ENCODE results near the gene ACTL9.
"Not testable (repeated sequence)": the region's sequence is repeated elsewhere in the genome, so short reads cannot be mapped to it uniquely, and the experiment has no call there.

ACTL9 gene, protein sequence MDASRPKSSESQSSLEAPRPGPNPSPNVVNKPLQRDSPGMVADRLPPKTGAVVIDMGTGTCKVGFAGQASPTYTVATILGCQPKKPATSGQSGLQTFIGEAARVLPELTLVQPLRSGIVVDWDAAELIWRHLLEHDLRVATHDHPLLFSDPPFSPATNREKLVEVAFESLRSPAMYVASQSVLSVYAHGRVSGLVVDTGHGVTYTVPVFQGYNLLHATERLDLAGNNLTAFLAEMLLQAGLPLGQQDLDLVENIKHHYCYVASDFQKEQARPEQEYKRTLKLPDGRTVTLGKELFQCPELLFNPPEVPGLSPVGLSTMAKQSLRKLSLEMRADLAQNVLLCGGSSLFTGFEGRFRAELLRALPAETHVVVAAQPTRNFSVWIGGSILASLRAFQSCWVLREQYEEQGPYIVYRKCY

DNA sequence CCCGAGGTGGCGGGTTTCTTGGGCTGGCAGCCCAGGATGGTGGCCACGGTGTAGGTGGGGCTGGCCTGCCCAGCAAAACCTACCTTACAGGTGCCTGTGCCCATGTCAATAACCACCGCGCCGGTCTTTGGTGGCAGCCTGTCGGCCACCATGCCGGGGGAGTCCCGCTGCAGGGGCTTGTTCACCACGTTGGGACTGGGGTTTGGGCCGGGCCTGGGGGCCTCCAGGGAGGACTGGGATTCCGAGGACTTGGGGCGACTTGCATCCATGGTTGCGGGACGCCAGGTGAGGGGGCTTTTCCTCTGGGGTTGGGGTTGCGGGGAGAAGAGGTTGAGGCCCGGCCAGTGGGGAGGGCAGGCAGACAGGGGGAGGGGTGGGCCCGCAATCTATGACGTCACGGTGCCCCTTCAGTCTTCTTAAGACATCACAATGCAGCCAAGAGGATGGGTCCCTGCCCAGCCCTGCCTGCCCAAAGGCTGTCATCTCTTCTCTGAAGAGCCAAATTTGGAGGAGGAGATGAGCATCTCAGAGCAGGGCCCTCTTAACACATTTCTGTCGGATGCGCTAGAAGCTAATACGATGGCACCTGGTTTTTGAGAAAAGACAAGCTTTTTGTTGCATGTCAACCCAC lies at the start of gene ACTL9:
ACTL9 (minus strand) TSS at position 363 of the 631 bp plus-strand sequence; CDS start at position 269, 94 bp downstream.
- no peaks in the 10 kb centered on the region for H3K27me3 ChIP-seq (ENCODE audit: insufficient read depth, low read length, poor library complexity, severe bottlenecking)
- no peak within 1 kb of the TSS for H2AFZ ChIP-seq (ENCODE audit: low read length)
- H3K4me2 ChIP-seq (ENCODE audit: low read depth, low read length, poor library complexity, severe bottlenecking) = no peak within 1 kb of the TSS
- H3K4me3 ChIP-seq (ENCODE audit: low read length, poor library complexity, severe bottlenecking) = no peak within 1 kb of the TSS
- H3K9ac ChIP-seq (ENCODE audit: low read depth, low read length, poor library complexity, severe bottlenecking) = no peak within 1 kb of the TSS
- peaks cover 41% of the 10 kb centered on the region for H3K4me1 ChIP-seq (ENCODE audit: insufficient read depth, low read length, poor library complexity, severe bottlenecking)
- TF ChIP-seq EZH2phosphoT487 (IDR thresholded peaks at IDR 0.05; ENCODE audit: borderline replicate concordance) = no peak
- TF ChIP-seq, protein P1, sequence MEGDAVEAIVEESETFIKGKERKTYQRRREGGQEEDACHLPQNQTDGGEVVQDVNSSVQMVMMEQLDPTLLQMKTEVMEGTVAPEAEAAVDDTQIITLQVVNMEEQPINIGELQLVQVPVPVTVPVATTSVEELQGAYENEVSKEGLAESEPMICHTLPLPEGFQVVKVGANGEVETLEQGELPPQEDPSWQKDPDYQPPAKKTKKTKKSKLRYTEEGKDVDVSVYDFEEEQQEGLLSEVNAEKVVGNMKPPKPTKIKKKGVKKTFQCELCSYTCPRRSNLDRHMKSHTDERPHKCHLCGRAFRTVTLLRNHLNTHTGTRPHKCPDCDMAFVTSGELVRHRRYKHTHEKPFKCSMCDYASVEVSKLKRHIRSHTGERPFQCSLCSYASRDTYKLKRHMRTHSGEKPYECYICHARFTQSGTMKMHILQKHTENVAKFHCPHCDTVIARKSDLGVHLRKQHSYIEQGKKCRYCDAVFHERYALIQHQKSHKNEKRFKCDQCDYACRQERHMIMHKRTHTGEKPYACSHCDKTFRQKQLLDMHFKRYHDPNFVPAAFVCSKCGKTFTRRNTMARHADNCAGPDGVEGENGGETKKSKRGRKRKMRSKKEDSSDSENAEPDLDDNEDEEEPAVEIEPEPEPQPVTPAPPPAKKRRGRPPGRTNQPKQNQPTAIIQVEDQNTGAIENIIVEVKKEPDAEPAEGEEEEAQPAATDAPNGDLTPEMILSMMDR (conservative IDR thresholded peaks at IDR 0.05; ENCODE audit: low read length) = no peak; the same call in 1 of the 2 replicates
- no peaks in the 10 kb centered on the region for H4K20me1 ChIP-seq (ENCODE audit: insufficient read depth, low read length, poor library complexity, severe bottlenecking)
- no peaks in the 10 kb centered on the region for H3K36me3 ChIP-seq (ENCODE audit: insufficient read depth, low read length)
- H3F3A ChIP-seq (ENCODE audit: low read depth) = peaks cover 7% of the 10 kb centered on the region
- H3K9me2 ChIP-seq (replicated peaks; ENCODE audit: low read depth, low read length) = no peaks in the 10 kb centered on the region
- no peaks in the 10 kb centered on the region for H3K9me3 ChIP-seq (ENCODE audit: insufficient read depth, low read depth, low read length)
- H3K79me2 ChIP-seq (ENCODE audit: insufficient read depth, low read length) = no peaks in the 10 kb centered on the region

DNA sequence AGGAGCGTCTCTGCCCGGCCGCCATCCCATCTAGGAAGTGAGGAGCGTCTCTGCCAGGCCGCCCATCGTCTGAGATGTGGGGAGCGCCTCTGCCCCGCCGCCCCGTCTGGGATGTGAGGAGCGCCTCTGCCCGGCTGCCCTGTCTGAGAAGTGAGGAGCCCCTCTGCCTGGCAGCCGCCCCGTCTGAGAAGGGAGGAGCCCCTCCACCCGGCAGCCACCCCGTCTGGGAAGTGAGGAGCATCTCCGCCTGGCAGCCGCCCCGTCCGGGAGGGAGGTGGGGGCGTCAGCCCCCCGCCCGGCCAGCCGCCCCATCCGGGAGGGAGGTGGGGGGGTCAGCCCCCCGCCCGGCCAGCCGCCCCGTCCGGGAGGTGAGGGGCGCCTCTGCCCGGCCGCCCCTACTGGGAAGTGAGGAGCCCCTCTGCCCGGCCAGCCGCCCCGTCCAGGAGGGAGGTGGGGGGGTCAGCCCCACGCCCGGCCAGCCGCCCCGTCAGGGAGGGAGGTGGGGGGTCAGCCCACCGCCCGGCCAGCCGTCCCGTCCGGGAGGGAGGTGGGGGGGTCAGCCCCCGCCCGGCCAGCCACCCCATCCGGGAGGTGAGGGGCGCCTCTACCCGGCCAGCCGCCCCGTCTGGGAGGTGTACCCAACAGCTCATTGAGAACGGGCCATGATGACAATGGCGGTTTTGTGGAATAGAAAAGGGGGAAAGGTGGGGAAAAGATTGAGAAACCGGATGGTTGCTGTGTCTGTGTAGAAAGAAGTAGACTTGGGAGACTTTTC lies 40.9 kb upstream of the ACTL9 start:
- H3K27me3 ChIP-seq (ENCODE audit: insufficient read depth, low read length, poor library complexity, severe bottlenecking); H3K36me3 ChIP-seq (ENCODE audit: insufficient read depth, low read length); H3K9me2 ChIP-seq (replicated peaks; ENCODE audit: low read depth, low read length); H3K9me3 ChIP-seq (ENCODE audit: insufficient read depth, low read depth, low read length); H2AFZ ChIP-seq (ENCODE audit: low read length); H4K20me1 ChIP-seq (ENCODE audit: insufficient read depth, low read length, poor library complexity, severe bottlenecking); H3K4me1 ChIP-seq (ENCODE audit: insufficient read depth, low read length, poor library complexity, severe bottlenecking); H3K79me2 ChIP-seq (ENCODE audit: insufficient read depth, low read length); H3K4me2 ChIP-seq (ENCODE audit: low read depth, low read length, poor library complexity, severe bottlenecking); H3K4me3 ChIP-seq (ENCODE audit: low read length, poor library complexity, severe bottlenecking); H3K9ac ChIP-seq (ENCODE audit: low read depth, low read length, poor library complexity, severe bottlenecking); H3F3A ChIP-seq (ENCODE audit: low read depth): not testable (repeated sequence)

DNA sequence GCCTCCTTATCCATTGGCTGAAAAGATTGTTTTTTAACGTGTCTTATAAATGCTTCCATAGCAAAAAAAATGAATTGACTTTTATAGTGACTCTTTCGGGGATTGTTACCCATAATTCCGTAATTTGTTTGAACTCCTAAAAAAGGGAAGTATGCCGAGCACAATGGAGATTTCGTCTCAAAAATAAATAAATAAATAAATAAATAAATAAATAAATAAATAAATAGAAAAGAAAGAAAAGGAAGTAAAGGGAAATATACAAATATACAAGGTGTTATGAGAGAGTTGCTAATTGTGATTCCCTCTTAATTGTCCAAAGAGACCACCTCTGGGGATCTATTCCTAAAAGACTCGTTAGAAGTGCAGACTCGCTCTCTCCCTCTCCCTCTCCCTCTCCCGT lies 39.8 kb upstream of the ACTL9 start:
- no peak for TF ChIP-seq EZH2phosphoT487 (IDR thresholded peaks at IDR 0.05; ENCODE audit: borderline replicate concordance)
- TF ChIP-seq, protein P1 (conservative IDR thresholded peaks at IDR 0.05; ENCODE audit: low read length) = no peak
- Histone ChIP-seq H3K4me3 (ENCODE audit: low read length, poor library complexity, severe bottlenecking) (no peak overlapping the region), H3K4me1 (ENCODE audit: insufficient read depth, low read length, poor library complexity, severe bottlenecking) (no peaks in the 10 kb centered on the region), H3K9me3 (ENCODE audit: insufficient read depth, low read depth, low read length) (no peaks in the 10 kb centered on the region), H3K4me2 (ENCODE audit: low read depth, low read length, poor library complexity, severe bottlenecking) (no peak overlapping the region), H3K9ac (ENCODE audit: low read depth, low read length, poor library complexity, severe bottlenecking) (no peak overlapping the region), H2AFZ (ENCODE audit: low read length) (no peak overlapping the region), H3K27me3 (ENCODE audit: insufficient read depth, low read length, poor library complexity, severe bottlenecking) (no peaks in the 10 kb centered on the region), H4K20me1 (ENCODE audit: insufficient read depth, low read length, poor library complexity, severe bottlenecking) (no peaks in the 10 kb centered on the region), H3F3A (ENCODE audit: low read depth) (no peaks in the 10 kb centered on the region), H3K79me2 (ENCODE audit: insufficient read depth, low read length) (no peaks in the 10 kb centered on the region), H3K9me2 (replicated peaks; ENCODE audit: low read depth, low read length) (no peaks in the 10 kb centered on the region), H3K36me3 (ENCODE audit: insufficient read depth, low read length) (no peaks in the 10 kb centered on the region)

Data from Loucy (cell line).